GM12873 (cell line): Measurements from ENCODE around the gene TESK2.

Experiments
- TF ChIP-seq, protein P1 (sequence below): IDR thresholded peaks from 2 replicates; pipeline ENCODE4 v1.5.1; 2012; ENCODE audit warnings: low read depth, mild to moderate bottlenecking, moderate library complexity, low read length, control low read depth; ENCODE audit not compliant: insufficient read depth; ENCODE audit errors: missing control alignments

Gene TESK2

DNA sequence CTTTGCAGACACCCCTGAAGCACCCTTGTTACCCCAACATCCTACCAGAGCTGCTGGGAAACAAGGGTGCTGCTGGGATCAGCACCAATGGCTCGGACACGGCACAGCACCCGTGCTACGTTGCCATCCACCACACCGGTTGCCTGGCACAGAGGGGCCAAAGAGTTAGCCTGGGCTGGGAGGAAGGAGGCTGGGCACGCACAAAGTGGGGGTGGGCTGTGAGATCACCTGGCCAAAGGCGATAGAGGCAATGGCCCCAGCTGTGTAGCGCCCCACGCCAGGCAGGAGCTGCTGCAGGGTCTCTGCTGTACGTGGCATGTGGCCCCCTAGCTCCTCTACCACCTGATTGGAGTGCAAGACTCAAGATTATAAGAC is 158.6 kb downstream of the TESK2 start:
- TF ChIP-seq, protein P1, sequence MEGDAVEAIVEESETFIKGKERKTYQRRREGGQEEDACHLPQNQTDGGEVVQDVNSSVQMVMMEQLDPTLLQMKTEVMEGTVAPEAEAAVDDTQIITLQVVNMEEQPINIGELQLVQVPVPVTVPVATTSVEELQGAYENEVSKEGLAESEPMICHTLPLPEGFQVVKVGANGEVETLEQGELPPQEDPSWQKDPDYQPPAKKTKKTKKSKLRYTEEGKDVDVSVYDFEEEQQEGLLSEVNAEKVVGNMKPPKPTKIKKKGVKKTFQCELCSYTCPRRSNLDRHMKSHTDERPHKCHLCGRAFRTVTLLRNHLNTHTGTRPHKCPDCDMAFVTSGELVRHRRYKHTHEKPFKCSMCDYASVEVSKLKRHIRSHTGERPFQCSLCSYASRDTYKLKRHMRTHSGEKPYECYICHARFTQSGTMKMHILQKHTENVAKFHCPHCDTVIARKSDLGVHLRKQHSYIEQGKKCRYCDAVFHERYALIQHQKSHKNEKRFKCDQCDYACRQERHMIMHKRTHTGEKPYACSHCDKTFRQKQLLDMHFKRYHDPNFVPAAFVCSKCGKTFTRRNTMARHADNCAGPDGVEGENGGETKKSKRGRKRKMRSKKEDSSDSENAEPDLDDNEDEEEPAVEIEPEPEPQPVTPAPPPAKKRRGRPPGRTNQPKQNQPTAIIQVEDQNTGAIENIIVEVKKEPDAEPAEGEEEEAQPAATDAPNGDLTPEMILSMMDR, result no peak

DNA sequence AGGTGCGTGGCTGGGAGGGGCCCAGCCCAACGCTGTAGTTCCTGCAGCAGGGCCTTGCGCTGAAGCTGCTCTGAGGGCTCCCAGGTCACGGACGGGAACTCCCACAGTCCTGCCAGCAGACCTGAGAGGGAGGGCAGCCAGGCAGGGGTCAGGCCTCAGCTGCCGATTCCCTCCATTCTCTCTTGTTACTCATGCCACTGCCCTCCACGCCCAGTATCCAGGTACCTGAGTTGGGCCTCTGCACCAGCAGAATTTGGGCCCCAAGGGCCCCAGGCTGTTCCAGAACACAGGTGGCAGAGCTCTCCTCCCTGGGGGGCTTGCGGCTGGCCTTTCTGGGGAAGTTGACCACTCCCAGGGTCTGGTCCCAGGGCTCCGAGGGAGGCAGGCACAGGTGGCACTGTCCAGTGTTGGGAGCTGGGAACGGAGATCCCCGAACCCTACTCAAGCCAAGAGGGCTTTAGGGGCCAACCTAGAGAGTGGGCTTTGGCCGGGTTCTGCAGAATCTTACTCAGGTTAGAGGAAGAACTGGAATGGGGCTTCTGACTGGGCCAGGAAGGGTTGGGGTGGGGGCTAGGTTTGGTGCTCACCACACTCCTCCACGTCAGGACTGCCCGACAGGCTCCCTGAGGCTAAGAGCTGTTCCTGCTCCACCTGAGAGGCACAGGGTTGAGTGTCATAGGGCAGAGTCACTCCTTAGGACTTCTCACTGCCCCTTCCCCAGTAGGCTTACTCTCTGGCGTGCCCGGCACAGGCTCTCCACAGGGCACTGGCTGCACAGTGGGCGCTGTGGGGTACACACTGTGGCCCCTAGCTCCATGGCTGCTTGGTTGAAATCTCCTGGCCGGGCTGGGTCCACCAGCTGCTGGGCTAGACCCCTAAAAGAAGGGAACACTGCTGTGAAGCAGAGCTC is 159.3 kb downstream of the TESK2 start:
- TF ChIP-seq, protein P1, result no peak

DNA sequence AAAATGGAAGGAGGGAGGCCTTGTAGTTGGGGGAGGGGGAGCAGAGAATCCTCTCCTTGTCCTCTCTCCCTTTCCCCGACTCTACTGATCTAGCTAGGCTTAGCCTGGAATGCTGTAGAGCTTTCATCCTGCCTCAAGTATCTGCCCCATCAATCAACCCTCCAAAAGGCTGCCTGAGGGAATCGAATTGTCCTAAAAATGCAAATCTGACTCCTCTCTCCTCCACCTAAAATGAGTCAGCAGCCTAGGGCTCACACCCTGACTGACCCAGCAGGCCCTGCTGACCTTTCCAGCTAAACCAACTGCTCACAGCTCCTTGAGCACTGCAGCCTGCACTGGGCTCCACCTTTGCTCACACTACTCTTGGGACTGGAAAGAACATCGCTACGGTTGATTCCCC is 161.5 kb downstream of the TESK2 start:
- TF ChIP-seq, protein P1, result no peak

DNA sequence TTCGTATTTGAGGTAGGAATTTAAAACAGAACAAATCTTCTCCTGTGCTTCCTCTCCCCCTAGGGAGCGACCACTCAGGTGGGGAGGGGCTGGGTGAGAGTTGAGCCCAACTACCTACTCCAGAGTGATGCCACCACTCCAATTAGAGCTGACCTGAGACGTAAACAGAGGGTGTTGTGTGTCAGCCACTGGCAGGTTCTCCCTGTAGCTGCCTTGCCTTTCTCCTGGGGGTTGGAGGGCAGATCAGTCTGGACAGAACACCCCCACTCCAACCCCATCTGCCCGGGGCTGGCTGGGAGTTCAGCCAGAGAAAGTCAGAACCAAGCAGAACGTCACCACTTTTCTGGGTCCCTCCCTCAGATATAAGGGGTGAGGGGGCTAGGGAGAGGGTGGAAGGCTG is 162.3 kb downstream of the TESK2 start:
- TF ChIP-seq, protein P1, result no peak

DNA sequence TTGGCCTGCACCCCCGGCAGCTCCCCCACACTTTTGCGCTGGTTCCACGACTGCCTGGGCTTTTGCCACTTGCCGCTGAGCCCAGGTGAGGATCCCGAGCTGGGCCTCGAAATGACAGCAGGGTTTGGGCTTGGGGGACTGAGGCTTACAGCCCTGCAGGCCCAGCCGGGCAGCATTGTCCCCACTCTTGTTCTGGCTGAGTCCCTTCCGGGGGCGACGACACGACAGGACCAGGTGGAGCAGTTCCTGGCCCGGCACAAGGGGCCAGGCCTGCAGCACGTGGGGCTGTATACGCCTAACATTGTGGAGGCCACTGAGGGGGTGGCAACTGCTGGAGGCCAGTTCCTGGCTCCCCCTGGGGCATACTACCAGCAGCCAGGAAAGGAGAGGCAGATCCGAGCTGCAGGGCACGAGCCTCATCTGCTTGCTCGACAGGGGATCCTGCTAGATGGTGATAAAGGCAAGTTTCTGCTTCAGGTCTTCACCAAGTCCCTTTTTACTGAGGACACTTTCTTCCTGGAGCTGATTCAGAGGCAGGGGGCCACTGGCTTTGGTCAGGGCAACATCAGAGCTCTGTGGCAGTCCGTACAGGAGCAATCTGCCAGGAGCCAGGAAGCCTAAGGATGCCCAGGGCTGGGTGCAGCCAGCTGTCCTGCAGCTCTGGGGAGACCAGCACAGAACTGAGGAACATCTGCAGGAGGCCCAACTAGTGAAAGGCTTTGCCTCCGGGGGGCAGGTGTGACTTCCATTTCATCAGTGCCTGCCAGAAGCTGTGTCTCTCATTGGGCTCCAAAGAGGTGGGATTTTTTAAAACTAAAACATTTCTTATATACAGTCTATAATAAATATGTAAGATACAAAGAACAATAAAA is 163.1 kb downstream of the TESK2 start:
- TF ChIP-seq, protein P1, result no peak

DNA sequence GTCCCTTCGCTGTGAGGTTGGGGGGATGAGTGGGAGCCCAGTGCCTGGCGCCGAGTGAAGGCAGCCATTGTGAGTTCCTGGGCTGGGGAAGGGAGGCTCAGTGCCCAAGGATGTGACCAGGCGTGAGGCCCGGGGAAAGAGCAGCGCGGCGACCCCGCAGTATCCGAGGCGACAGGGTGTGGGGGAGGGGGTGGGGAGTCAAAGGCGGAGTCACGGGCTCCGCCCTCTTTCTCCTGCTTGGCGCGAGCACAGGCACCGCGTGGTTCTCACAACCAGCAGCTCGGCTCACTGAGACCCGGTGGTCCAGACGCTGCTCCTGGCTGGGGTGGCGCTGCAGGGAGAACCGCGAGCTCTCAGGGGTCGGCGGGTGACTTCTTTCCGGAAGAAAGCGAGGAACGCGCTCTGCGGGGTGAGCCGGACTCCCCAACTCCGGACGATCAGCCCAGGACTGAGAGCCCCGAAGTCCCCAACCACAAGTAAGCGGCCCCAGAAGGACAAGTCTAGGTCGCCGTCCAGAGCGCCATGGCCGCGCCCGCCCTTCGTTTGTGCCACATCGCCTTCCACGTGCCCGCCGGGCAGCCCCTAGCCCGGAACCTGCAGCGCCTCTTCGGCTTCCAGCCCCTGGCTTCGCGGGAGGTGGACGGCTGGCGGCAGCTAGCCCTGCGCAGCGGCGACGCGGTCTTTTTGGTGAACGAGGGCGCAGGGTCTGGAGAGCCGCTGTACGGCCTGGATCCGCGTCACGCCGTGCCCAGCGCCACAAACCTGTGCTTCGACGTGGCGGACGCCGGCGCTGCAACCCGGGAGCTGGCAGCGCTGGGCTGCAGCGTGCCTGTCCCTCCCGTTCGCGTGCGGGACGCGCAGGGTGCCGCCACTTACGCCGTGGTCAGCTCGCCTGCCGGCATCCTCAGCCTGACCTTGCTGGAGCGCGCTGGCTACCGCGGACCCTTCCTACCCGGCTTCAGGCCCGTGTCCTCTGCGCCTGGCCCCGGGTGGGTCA is 164.0 kb downstream of the TESK2 start, which contains the start of gene HPDL:
HPDL (plus strand) TSS at position 269 of the 997 bp plus-strand sequence; CDS start at position 523, 254 bp downstream.
- TF ChIP-seq, protein P1, result no peak
